ENCODE measurements around the gene SRP68. TPM values are rescaled to one million over a fixed set of nuclear protein-coding genes. Genes with fewer than 3 reads are reported as not detected.

SRP68 gene
- total and polyA plus RNA-seq, 9 of the 15 experiments (the other 6 are each of a cell fraction or from before 2014, with no cell fraction given), result 29.4 to 92.6 (median 36.2) TPM

GRCh38 chr17:75994802-75995370 is 77.4 kb downstream of the SRP68 start:
- no peak overlapping the region for H3K4me2 ChIP-seq (ENCODE audit: insufficient read depth, low read length)
- no peaks in the 10 kb centered on the region for H3K27me3 ChIP-seq (ENCODE audit: control insufficient read depth in 2 of 2, insufficient read depth in 2 of 2, low read length in 2 of 2)
- WGBS (ENCODE audit: insufficient coverage, low coverage, missing lambda C conversion rate), result 55% methylated on average over 5 of the region's 5 CpGs
- H3K36me3 ChIP-seq (ENCODE audit: control insufficient read depth, insufficient read depth, low read length), result peaks cover 16% of the 10 kb centered on the region; the same call in 2 of the 3 replicates
- peak overlapping the region in 1 of 2 experiments; percentile 19; a peak in 1 of 4 replicates for H3K9ac ChIP-seq (ENCODE audit: insufficient read depth in 1 of 2, low read depth in 2 of 2, low read length in 2 of 2)
- no peak for ATAC-seq
- BruUV-seq (replicated peaks), result no TSS peak
- TF ChIP-seq YY1 (IDR thresholded peaks at IDR 0.05; ENCODE audit: borderline replicate concordance in 1 of 3, control insufficient read depth in 1 of 3, extremely low read depth in 1 of 3, insufficient read depth in 3 of 3, insufficient read length in 1 of 3, insufficient replicate concordance in 2 of 3, low read depth in 1 of 3, low read length in 2 of 3) (no peak), ZNF75A (CRISPR knock-in tag; IDR thresholded peaks at IDR 0.05) (no peak), ZNF134 (CRISPR knock-in tag; conservative IDR thresholded peaks at IDR 0.05) (no peak), BCOR (IDR thresholded peaks at IDR 0.05) (no peak), PHTF2 (CRISPR knock-in tag; IDR thresholded peaks at IDR 0.05) (no peak), FOXM1 (IDR thresholded peaks at IDR 0.05; ENCODE audit: low read depth) (no peak), FOXM1 (CRISPR knock-in tag; IDR thresholded peaks at IDR 0.05; ENCODE audit: low read depth) (no peak)
- no peak overlapping the region for H3K4me3 ChIP-seq
- no peaks in the 10 kb centered on the region for H3K9me3 ChIP-seq (replicated peaks; ENCODE audit: control insufficient read depth, insufficient read depth, low read depth, low read length)
- H4K20me1 ChIP-seq (replicated peaks; ENCODE audit: control insufficient read depth, insufficient read depth, low read length), result no peaks in the 10 kb centered on the region
- no peak overlapping the region for H2AFZ ChIP-seq (ENCODE audit: low read depth, low read length)
- in situ Hi-C loops (cut with MboI) (no loop called here), intact Hi-C loops (cut with micrococcal nuclease) (no loop called here)
- FAIRE-seq, result no peak
- DNase-seq (ENCODE audit: extremely low read depth in 1 of 4, low spot score in 3 of 4), result no peak
- POLR2A ChIA-PET, result interaction anchor here (0.5 to 0.8 kb wide), 2 partner anchors 11 to 15 kb away, joined by 3 read pairs; no protein-coding TSS in a partner anchor
- H3K4me1 ChIP-seq (replicated peaks in 1 of 2; ENCODE audit: control insufficient read depth in 2 of 2, insufficient read depth in 2 of 2, low read length in 2 of 2), result peaks cover 0 to 1% of the 10 kb centered on the region in 2 experiments; a peak in 3 of 5 replicates
- no peak overlapping the region for H3K27ac ChIP-seq (ENCODE audit: extremely low read depth, low read depth, low read length)
- no peaks in the 10 kb centered on the region for H3K9me1 ChIP-seq (ENCODE audit: control insufficient read depth, insufficient read depth, low read length)
- no peaks in the 10 kb centered on the region for H3K79me2 ChIP-seq (ENCODE audit: control insufficient read depth, insufficient read depth, low read length)
- CTCF ChIA-PET (ENCODE audit: low intra/inter-chr PET ratio), result no interaction called here
